A673 (cell line): ENCODE data around the gene DAD1. TPM values are rescaled to one million over a fixed set of nuclear protein-coding genes. Genes with fewer than 3 reads are reported as not detected.

Source experiments
- BruUV-seq: library from RNA; stranded (reverse); fragments of 400-500 nt; replicated peaks from 2 replicates; lab custom pipeline; 2021; lab: Mats Ljungman, UMichigan
- CTCF ChIA-PET: fragments of 300-600 bp; sonication (Branson Sonifier 250); formaldehyde crosslinking; loops from one replicate; lab custom pipeline; 2022; ENCODE audit warnings: antibody characterized with exemption; lab: Charles Lee
- POLR2A ChIA-PET: fragments of 300-600 bp; sonication (Branson Sonifier 250); formaldehyde crosslinking; loops from one replicate; lab custom pipeline; 2022; ENCODE audit warnings: antibody characterized with exemption; ENCODE audit not compliant: low non-redundant PET; lab: Charles Lee
- DNase-seq: peaks from one replicate; pipeline ENCODE4 v3.0.0-alpha.2; 2015; ENCODE audit warnings: low spot score
- H3K27ac ChIP-seq: fragments of 200-600 bp; sonication (generic); 2 replicates; pipeline ENCODE4 v1.5.1; 2016; ENCODE audit warnings: mixed run types, low read depth, mild to moderate bottlenecking, mixed read lengths, antibody characterized with exemption, low read length; ENCODE audit not compliant: poor library complexity, severe bottlenecking
- H3K27me3 ChIP-seq: fragments of 200-600 bp; sonication (generic); replicated peaks from 2 replicates; pipeline ENCODE4 v1.6.1; 2017; ENCODE audit warnings: mixed run types, low read depth, mild to moderate bottlenecking, mixed read lengths, antibody characterized with exemption, low read length; ENCODE audit not compliant: insufficient read depth, poor library complexity
- H3K36me3 ChIP-seq: fragments of 200-600 bp; sonication (generic); 2 replicates; pipeline ENCODE4 v1.6.1; 2016; ENCODE audit warnings: mixed run types, mild to moderate bottlenecking, mixed read lengths, antibody characterized with exemption, low read length; ENCODE audit not compliant: insufficient read depth, poor library complexity, severe bottlenecking
- H3K4me1 ChIP-seq: fragments of 200-600 bp; sonication (generic); 2 replicates; pipeline ENCODE4 v1.6.1; 2017; ENCODE audit warnings: mixed run types, mild to moderate bottlenecking, mixed read lengths, antibody characterized with exemption, low read length; ENCODE audit not compliant: insufficient read depth, poor library complexity, severe bottlenecking
- H3K4me3 ChIP-seq: fragments of 200-600 bp; sonication (generic); 2 replicates; pipeline ENCODE4 v1.5.1; 2016; ENCODE audit warnings: low read depth, mixed run types, mild to moderate bottlenecking, mixed read lengths, low read length; ENCODE audit not compliant: poor library complexity, severe bottlenecking
- H3K9me3 ChIP-seq: fragments of 200-600 bp; sonication (generic); 2 replicates; pipeline ENCODE4 v1.6.1; 2016; ENCODE audit warnings: mixed run types, low read depth, mild to moderate bottlenecking, mixed read lengths, antibody characterized with exemption, low read length; ENCODE audit not compliant: poor library complexity, severe bottlenecking
- CTCF ChIP-seq: fragments of 300-800, 200-600 bp; sonication (generic); conservative IDR thresholded peaks from 2 replicates; pipeline ENCODE4 v1.5.1; 2017; ENCODE audit warnings: low read depth, mild to moderate bottlenecking, antibody characterized with exemption, low read length, moderate library complexity, mixed read lengths
- EZH2 ChIP-seq: fragments of 200-600 bp; sonication (generic); IDR thresholded peaks from 2 replicates; pipeline ENCODE4 v1.6.1; 2017; ENCODE audit warnings: borderline replicate concordance, low read depth, mild to moderate bottlenecking, mixed read lengths, antibody characterized with exemption, low read length; ENCODE audit not compliant: poor library complexity, severe bottlenecking
- intact Hi-C: fragments of 100-400 bp; cut with micrococcal nuclease; formaldehyde crosslinking; loops from one replicate; pipeline ENCODE4 v1.10.0; 2022; ENCODE audit not compliant: unreplicated experiment
- total RNA-seq: library from RNA; stranded (reverse); gene quantifications from 2 replicates; pipeline ENCODE4 v1.2.3, GENCODE V29; 2021

DAD1 gene
- total RNA-seq, 1 experiment from 2014 or later, result 261 TPM

GRCh38 chr14:22597265-22597664 lies 8.2 kb upstream of the DAD1 start:
- no peaks in the 10 kb centered on the region for H3K27me3 ChIP-seq
- no peak for DNase-seq
- TF ChIP-seq EZH2 (no peak), CTCF (no peak)
- no peaks in the 10 kb centered on the region for H3K9me3 ChIP-seq
- BruUV-seq, result no TSS peak
- H3K36me3 ChIP-seq, result peaks cover 3% of the 10 kb centered on the region
- CTCF ChIA-PET, result no interaction called here
- POLR2A ChIA-PET, result interaction anchor here (0.6 kb wide), 2 partner anchors 316 to 341 kb away, joined by 3 read pairs; no protein-coding TSS in a partner anchor
- peaks cover 6% of the 10 kb centered on the region for H3K4me1 ChIP-seq
- peak overlapping the region; percentile 69 for H3K4me3 ChIP-seq
- intact Hi-C loops, result no loop called here
- H3K27ac ChIP-seq, result no peak overlapping the region

GRCh38 chr14:22596354-22596879 lies 7.4 kb upstream of the DAD1 start:
- intact Hi-C loops, result no loop called here
- no peak overlapping the region for H3K27ac ChIP-seq
- no peak for DNase-seq
- BruUV-seq, result no TSS peak
- no peaks in the 10 kb centered on the region for H3K9me3 ChIP-seq
- H3K4me3 ChIP-seq, result no peak overlapping the region
- no peaks in the 10 kb centered on the region for H3K27me3 ChIP-seq
- no peaks in the 10 kb centered on the region for H3K36me3 ChIP-seq
- peaks cover 6% of the 10 kb centered on the region for H3K4me1 ChIP-seq
- no peak for TF ChIP-seq EZH2
- TF ChIP-seq CTCF, result no peak
- ChIA-PET CTCF (interaction anchor here (2.1 kb wide), 1 partner anchor 26 kb away, joined by 7 read pairs; no protein-coding TSS in a partner anchor), POLR2A (no interaction called here)

GRCh38 chr14:22594156-22594716 lies 5.2 kb upstream of the DAD1 start:
- Histone ChIP-seq H3K27ac (no peak overlapping the region), H3K27me3 (no peaks in the 10 kb centered on the region), H3K36me3 (no peaks in the 10 kb centered on the region), H3K4me3 (no peak overlapping the region), H3K9me3 (no peaks in the 10 kb centered on the region), H3K4me1 (peaks cover 5% of the 10 kb centered on the region)
- intact Hi-C loops, result no loop called here
- ChIA-PET POLR2A (no interaction called here), CTCF (no interaction called here)
- no peak for DNase-seq
- no TSS peak for BruUV-seq
- TF ChIP-seq CTCF (no peak), EZH2 (no peak)
